Measurements from ENCODE around the gene ADGRB3.

ADGRB3 gene

GRCh38 chr6:69343851-69344250 is 708.8 kb downstream of the ADGRB3 start:
- Mint-ChIP-seq H3K27ac (no peak overlapping the region), H3K9me3 (peaks cover 8% of the 10 kb centered on the region), H3K4me1 (no peaks in the 10 kb centered on the region), H3K36me3 (no peaks in the 10 kb centered on the region), H3K4me3 (no peak overlapping the region)
- ATAC-seq (no peak), DNase-seq (ENCODE audit: low spot score in 2 of 2) (no peak)

- Mint-ChIP-seq H3K4me3 (no peak overlapping the region), H3K9me3 (peaks cover 5% of the 10 kb centered on the region), H3K27ac (no peak overlapping the region), H3K36me3 (no peaks in the 10 kb centered on the region), H3K4me1 (no peaks in the 10 kb centered on the region)
- DNase-seq (ENCODE audit: low spot score in 2 of 2) (no peak), ATAC-seq (no peak)
These were observed 714.7 kb downstream of the ADGRB3 start for GRCh38 chr6:69349771-69350170.

- Mint-ChIP-seq H3K27ac (no peak overlapping the region), H3K4me3 (no peak overlapping the region), H3K9me3 (peaks cover 2% of the 10 kb centered on the region), H3K4me1 (no peaks in the 10 kb centered on the region), H3K36me3 (no peaks in the 10 kb centered on the region)
- DNase-seq (ENCODE audit: low spot score in 2 of 2) (no peak), ATAC-seq (no peak)
These were observed 727.1 kb downstream of the ADGRB3 start for GRCh38 chr6:69362209-69362608.

- DNase-seq (ENCODE audit: low spot score in 2 of 2) (no peak), ATAC-seq (no peak)
- no peak overlapping the region for H3K27ac Mint-ChIP-seq
- no peaks in the 10 kb centered on the region for H3K4me1 Mint-ChIP-seq
- H3K9me3 Mint-ChIP-seq = peaks cover 16% of the 10 kb centered on the region
- no peak overlapping the region for H3K4me3 Mint-ChIP-seq
- H3K36me3 Mint-ChIP-seq = no peaks in the 10 kb centered on the region
These were observed 731.7 kb downstream of the ADGRB3 start for GRCh38 chr6:69366831-69367230.

GRCh38 chr6:69368613-69369012 is 733.5 kb downstream of the ADGRB3 start:
- Mint-ChIP-seq H3K9me3 (peaks cover 16% of the 10 kb centered on the region), H3K36me3 (no peaks in the 10 kb centered on the region), H3K4me3 (no peak overlapping the region), H3K27ac (no peak overlapping the region), H3K4me1 (no peaks in the 10 kb centered on the region)
- DNase-seq (ENCODE audit: low spot score in 2 of 2) = no peak
- no peak for ATAC-seq

GRCh38 chr6:69370763-69371162 is 735.7 kb downstream of the ADGRB3 start:
- Mint-ChIP-seq H3K9me3 (peaks cover 16% of the 10 kb centered on the region), H3K27ac (no peak overlapping the region), H3K4me1 (no peaks in the 10 kb centered on the region), H3K36me3 (no peaks in the 10 kb centered on the region), H3K4me3 (no peak overlapping the region)
- ATAC-seq (no peak), DNase-seq (ENCODE audit: low spot score in 2 of 2) (no peak)

GRCh38 chr6:69378326-69378725 is 743.2 kb downstream of the ADGRB3 start:
- H3K27ac Mint-ChIP-seq = no peak overlapping the region
- no peak overlapping the region for H3K4me3 Mint-ChIP-seq

GRCh38 chr6:69379518-69379917 is 744.4 kb downstream of the ADGRB3 start:
- H3K27ac Mint-ChIP-seq = no peak overlapping the region
- peaks cover 8% of the 10 kb centered on the region for H3K9me3 Mint-ChIP-seq
- no peaks in the 10 kb centered on the region for H3K4me1 Mint-ChIP-seq
- H3K4me3 Mint-ChIP-seq = no peak overlapping the region
- ATAC-seq = no peak
- H3K36me3 Mint-ChIP-seq = no peaks in the 10 kb centered on the region
- no peak for DNase-seq (ENCODE audit: low spot score in 2 of 2)

More at GRCh38 chr6:69378326-69378725, 743.2 kb downstream of the ADGRB3 start:
- Mint-ChIP-seq H3K4me1 (no peaks in the 10 kb centered on the region), H3K9me3 (peaks cover 4% of the 10 kb centered on the region), H3K36me3 (no peaks in the 10 kb centered on the region)
- DNase-seq (ENCODE audit: low spot score in 2 of 2) (no peak), ATAC-seq (no peak)

- no peak for DNase-seq (ENCODE audit: low spot score in 2 of 2)
- no peaks in the 10 kb centered on the region for H3K4me1 Mint-ChIP-seq
- H3K4me3 Mint-ChIP-seq = no peak overlapping the region
- H3K27ac Mint-ChIP-seq = no peak overlapping the region
- H3K9me3 Mint-ChIP-seq = peaks cover 15% of the 10 kb centered on the region
- no peaks in the 10 kb centered on the region for H3K36me3 Mint-ChIP-seq
- ATAC-seq = no peak
These were observed 748.5 kb downstream of the ADGRB3 start for GRCh38 chr6:69383627-69384026.

GRCh38 chr6:69386426-69386825 is 751.3 kb downstream of the ADGRB3 start:
- Mint-ChIP-seq H3K4me3 (no peak overlapping the region), H3K27ac (no peak overlapping the region), H3K4me1 (no peaks in the 10 kb centered on the region), H3K9me3 (peaks cover 11% of the 10 kb centered on the region), H3K36me3 (no peaks in the 10 kb centered on the region)
- no peak for ATAC-seq
- no peak for DNase-seq (ENCODE audit: low spot score in 2 of 2)

- H3K36me3 Mint-ChIP-seq = no peaks in the 10 kb centered on the region
- peaks cover 3% of the 10 kb centered on the region for H3K9me3 Mint-ChIP-seq
- no peaks in the 10 kb centered on the region for H3K4me1 Mint-ChIP-seq
- no peak for DNase-seq (ENCODE audit: low spot score in 2 of 2)
- H3K4me3 Mint-ChIP-seq = no peak overlapping the region
- H3K27ac Mint-ChIP-seq = no peak overlapping the region
- ATAC-seq = no peak
These were observed 755.0 kb downstream of the ADGRB3 start for GRCh38 chr6:69390125-69390524.

- ATAC-seq (no peak), DNase-seq (ENCODE audit: low spot score in 2 of 2) (no peak)
- Mint-ChIP-seq H3K36me3 (no peaks in the 10 kb centered on the region), H3K4me1 (no peaks in the 10 kb centered on the region), H3K4me3 (no peak overlapping the region), H3K27ac (no peak overlapping the region), H3K9me3 (peaks cover 3% of the 10 kb centered on the region)
These were observed 756.0 kb downstream of the ADGRB3 start for GRCh38 chr6:69391106-69391505.

- DNase-seq (ENCODE audit: low spot score in 2 of 2) (no peak), ATAC-seq (no peak)
- Mint-ChIP-seq H3K36me3 (no peaks in the 10 kb centered on the region), H3K9me3 (no peaks in the 10 kb centered on the region), H3K4me1 (no peaks in the 10 kb centered on the region), H3K27ac (no peak overlapping the region), H3K4me3 (no peak overlapping the region)
These were observed 757.7 kb downstream of the ADGRB3 start for GRCh38 chr6:69392745-69393144.

GRCh38 chr6:69398311-69398710 is 763.2 kb downstream of the ADGRB3 start:
- ATAC-seq = no peak
- H3K27ac Mint-ChIP-seq = no peak overlapping the region
- H3K4me3 Mint-ChIP-seq = no peak overlapping the region
- no peaks in the 10 kb centered on the region for H3K4me1 Mint-ChIP-seq
- no peaks in the 10 kb centered on the region for H3K36me3 Mint-ChIP-seq
- DNase-seq (ENCODE audit: low spot score in 2 of 2) = no peak
- H3K9me3 Mint-ChIP-seq = no peaks in the 10 kb centered on the region

GRCh38 chr6:69398729-69399128 is 763.6 kb downstream of the ADGRB3 start:
- ATAC-seq (no peak), DNase-seq (ENCODE audit: low spot score in 2 of 2) (no peak)
- no peaks in the 10 kb centered on the region for H3K36me3 Mint-ChIP-seq
- no peak overlapping the region for H3K27ac Mint-ChIP-seq
- no peaks in the 10 kb centered on the region for H3K9me3 Mint-ChIP-seq
- no peaks in the 10 kb centered on the region for H3K4me1 Mint-ChIP-seq
- H3K4me3 Mint-ChIP-seq = no peak overlapping the region

GRCh38 chr6:69408886-69409285 is 773.8 kb downstream of the ADGRB3 start:
- no peak for ATAC-seq

GRCh38 chr6:69416776-69417175 is 781.7 kb downstream of the ADGRB3 start:
- Mint-ChIP-seq H3K36me3 (no peaks in the 10 kb centered on the region), H3K9me3 (peaks cover 8% of the 10 kb centered on the region), H3K4me3 (no peak overlapping the region), H3K4me1 (no peaks in the 10 kb centered on the region), H3K27ac (no peak overlapping the region)
- ATAC-seq = no peak
- no peak for DNase-seq (ENCODE audit: low spot score in 2 of 2)

More at GRCh38 chr6:69408886-69409285, 773.8 kb downstream of the ADGRB3 start:
- Mint-ChIP-seq H3K4me3 (no peak overlapping the region), H3K9me3 (peaks cover 15% of the 10 kb centered on the region), H3K4me1 (no peaks in the 10 kb centered on the region), H3K36me3 (no peaks in the 10 kb centered on the region), H3K27ac (no peak overlapping the region)
- no peak for DNase-seq (ENCODE audit: low spot score in 2 of 2)

All from stimulated activated effector memory CD8-positive, alpha-beta T cell treated with anti-CD3 and anti-CD28 coated beads, Interleukin-12 subunit alpha, Interleukin-12 subunit beta, amount 100 ng/mL, for 72 hours (primary cell).